Measurements from ENCODE around the gene AP1G1.

GRCh38 chr16:71854369-71854948 lies 45.8 kb upstream of the AP1G1 start:
- no peak for TF ChIP-seq CTCF (IDR thresholded peaks at IDR 0.05)
- no peak for TF ChIP-seq POLR2A (IDR thresholded peaks at IDR 0.05)
